ENCODE results near the gene DYNC1I1. TPM values are rescaled to one million over a fixed set of nuclear protein-coding genes. Genes with fewer than 3 reads are reported as not detected.
A peak's percentile ranks its signal among the peaks of the same experiment; 100 is the strongest.

Gene DYNC1I1
- total and polyA plus RNA-seq, 2 donors (not counting 3 experiments of a cell fraction or from before 2014, with no cell fraction given): 1.8 to 3.6 TPM

- H2AFZ ChIP-seq (ENCODE audit: low read depth, low read length): no peak overlapping the region
- no peaks in the 10 kb centered on the region for H3K27me3 ChIP-seq (ENCODE audit: control insufficient read depth in 2 of 2, insufficient read depth in 2 of 2, low read length in 2 of 2)
- no TSS peak for BruUV-seq (replicated peaks)
- no peaks in the 10 kb centered on the region for H3K9me3 ChIP-seq (replicated peaks; ENCODE audit: control insufficient read depth, insufficient read depth, low read length)
- ChIA-PET CTCF (no interaction called here), POLR2A (no interaction called here)
- H3K9me1 ChIP-seq (replicated peaks; ENCODE audit: control insufficient read depth, extremely low read depth, insufficient read depth, low read length): no peaks in the 10 kb centered on the region
- no peaks in the 10 kb centered on the region for H3K36me3 ChIP-seq (ENCODE audit: control insufficient read depth in 2 of 2, extremely low read depth in 1 of 2, insufficient read depth in 2 of 2, low read length in 2 of 2)
- no peak overlapping the region for H3K9ac ChIP-seq (replicated peaks; ENCODE audit: extremely low read depth, insufficient read depth, low read length)
- H3K27ac ChIP-seq (ENCODE audit: insufficient read depth, low read depth, low read length): no peak overlapping the region
- no peak overlapping the region for H3K4me3 ChIP-seq (replicated peaks in 1 of 3; ENCODE audit: insufficient read depth in 1 of 3, low read depth in 1 of 3, low read length in 3 of 3)
- no peaks in the 10 kb centered on the region for H3K4me1 ChIP-seq (ENCODE audit: control insufficient read depth, extremely low read depth, insufficient read depth, low read length)
- intact Hi-C loops (cut with micrococcal nuclease) (no loop called here), dilution Hi-C loops (cut with MboI; ENCODE audit: extremely low pct_ligation_motif_present, low sequenced_read_pairs) (no loop called here)
- peak; percentile 9 for DNase-seq (ENCODE audit: low read depth, low spot score)
- TF ChIP-seq POLR2A (IDR thresholded peaks at IDR 0.05; ENCODE audit: low read depth, low read length): no peak
- no peak for TF ChIP-seq MAX (IDR thresholded peaks at IDR 0.05; ENCODE audit: insufficient read depth, insufficient read length)
- TF ChIP-seq GATA2 (IDR thresholded peaks at IDR 0.05; ENCODE audit: insufficient read depth, insufficient read length, low read depth, low read length): no peak
- TF ChIP-seq POLR2AphosphoS5 (IDR thresholded peaks at IDR 0.05; ENCODE audit: insufficient read depth, low read depth, low read length): no peak
- TF ChIP-seq JUN (IDR thresholded peaks at IDR 0.05; ENCODE audit: borderline replicate concordance, insufficient read depth, insufficient read length, low read depth): no peak
- no peak for TF ChIP-seq EZH2 (IDR thresholded peaks at IDR 0.05; ENCODE audit: borderline replicate concordance, low read depth, low read length, severe bottlenecking)
- no peak for TF ChIP-seq CTCF (IDR thresholded peaks at IDR 0.05; ENCODE audit: extremely low read depth in 1 of 2, insufficient read depth in 1 of 2, low read depth in 1 of 2, low read length in 2 of 2)
- no peak for TF ChIP-seq MYC (IDR thresholded peaks at IDR 0.05; ENCODE audit: low read depth, low read length)
- no peak for TF ChIP-seq FOS (IDR thresholded peaks at IDR 0.05; ENCODE audit: borderline replicate concordance, insufficient read depth, low read length)
- no peak for FAIRE-seq
- no peaks in the 10 kb centered on the region for H3K79me2 ChIP-seq (ENCODE audit: control insufficient read depth, insufficient read depth, low read length)
- H4K20me1 ChIP-seq (replicated peaks; ENCODE audit: control insufficient read depth, extremely low read depth, insufficient read depth, low read length): no peaks in the 10 kb centered on the region
- no peak overlapping the region for H3K4me2 ChIP-seq (ENCODE audit: insufficient read depth, low read length)
These were observed 371.8 kb downstream of the DYNC1I1 start for GRCh38 chr7:96144260-96144526.

Other genes starting within 250 kb of the DYNC1I1 start
- gene PDK4, start 176.0 kb upstream of the DYNC1I1 start, total RNA-seq: 1.2 and 2.5 TPM in 2 replicates
- 0.51 and 0.75 TPM in 2 replicates for gene PDK4, start 176.0 kb upstream of the DYNC1I1 start, polyA plus RNA-seq